K562 (cell line): ENCODE measurements around the gene PRR29. TPM values are rescaled to one million over a fixed set of nuclear protein-coding genes. Genes with fewer than 3 reads are reported as not detected.

Experiments
- ATAC-seq: fragments of 200-7000 bp; cut with Tn5 transposase; 3 replicates; pipeline ENCODE4 v1.9.1; 2020; ENCODE audit warnings: moderate library complexity
- BruUV-seq: library from RNA; stranded (reverse); fragments of 400-500 nt; replicated peaks from 2 replicates; lab custom pipeline; 2021; lab: Mats Ljungman, UMichigan
- CTCF ChIA-PET: fragments of 300-600 bp; formaldehyde crosslinking; extraction: SDS; loops from one replicate; lab custom pipeline; 2021; ENCODE audit warnings: low intra/inter-chr PET ratio; lab: Yijun Ruan, JAX
- POLR2A ChIA-PET: fragments of 300-600, 350-650 bp; sonication (Branson Sonifier 250); formaldehyde crosslinking; extraction: SDS; loops from one replicate; lab custom pipeline; 2021; ENCODE audit warnings: antibody characterized with exemption, inconsistent platforms; lab: Yijun Ruan, JAX
- DNase-seq, 4 experiments: peaks; one replicate each; pipeline versions ENCODE4 v3.0.0 to v3.0.0-alpha.2; 2011 to 2018; ENCODE audit warnings: low spot score in 3 of 4, mixed read lengths in 3 of 4; ENCODE audit errors: extremely low read depth in 1 of 4
- FAIRE-seq: peaks from 2 replicates; lab custom pipeline; 2011; peaks lifted over from hg19 to GRCh38; lab: Jason Lieb, UNC
- H2AFZ ChIP-seq: 2 replicates; pipeline ENCODE4 v1.6.0; 2011; ENCODE audit warnings: low read depth, low read length, control low read depth, inconsistent platforms
- H3K27ac ChIP-seq: fragments of 200-600 bp; 3 replicates; pipeline ENCODE4 v1.8.0; 2011; ENCODE audit warnings: low read depth, mild to moderate bottlenecking, control low read depth, inconsistent platforms, low read length, moderate library complexity, mixed read lengths; ENCODE audit errors: extremely low read depth
- H3K27me3 ChIP-seq, 2 experiments: fragments of 300-600 bp in 1 of 2; 2 replicates in 1 of 2; 3 replicates in 1 of 2; pipeline versions ENCODE4 v1.6.0 to v1.8.0; 2011; ENCODE audit warnings: inconsistent platforms in 2 of 2, low read length in 2 of 2, mild to moderate bottlenecking in 1 of 2, mixed read lengths in 1 of 2, moderate library complexity in 1 of 2; ENCODE audit not compliant: control insufficient read depth in 2 of 2, insufficient read depth in 2 of 2
- H3K36me3 ChIP-seq: fragments of 300-600 bp; 3 replicates; pipeline ENCODE4 v1.8.0; 2011; ENCODE audit warnings: mild to moderate bottlenecking, low read length, inconsistent platforms; ENCODE audit not compliant: control insufficient read depth, insufficient read depth
- H3K4me1 ChIP-seq, 2 experiments: fragments of 200-600 bp in 1 of 2; replicated peaks in 1 of 2; 2 replicates in 1 of 2; 3 replicates in 1 of 2; pipeline versions ENCODE4 v1.5.1 to v1.8.0; 2011; ENCODE audit warnings: inconsistent platforms in 2 of 2, low read length in 2 of 2, mild to moderate bottlenecking in 1 of 2, mixed read lengths in 1 of 2, moderate library complexity in 1 of 2; ENCODE audit not compliant: control insufficient read depth in 2 of 2, insufficient read depth in 2 of 2
- H3K4me2 ChIP-seq: 2 replicates; pipeline ENCODE4 v1.6.1; 2011; ENCODE audit warnings: low read length, control low read depth, inconsistent platforms, mixed read lengths; ENCODE audit not compliant: insufficient read depth
- H3K4me3 ChIP-seq: fragments of 200-600 bp; sonication (generic), shearing (Covaris generic); 2 replicates; pipeline ENCODE4 v1.5.1; 2016; ENCODE audit warnings: control low read depth, inconsistent platforms
- H3K79me2 ChIP-seq: fragments of 200-600 bp; 3 replicates; pipeline ENCODE4 v1.8.0; 2011; ENCODE audit warnings: low read length, inconsistent platforms; ENCODE audit not compliant: control insufficient read depth, insufficient read depth
- H3K9ac ChIP-seq, 2 experiments: 2 replicates each; pipeline versions ENCODE4 v1.6.0 to v1.6.1; 2011; ENCODE audit warnings: low read depth in 2 of 2, low read length in 2 of 2, control low read depth in 1 of 2, inconsistent platforms in 1 of 2, mild to moderate bottlenecking in 1 of 2, mixed read lengths in 1 of 2; ENCODE audit not compliant: insufficient read depth in 1 of 2
- H3K9me1 ChIP-seq: one replicate; pipeline ENCODE4 v1.6.0; 2011; ENCODE audit warnings: inconsistent platforms, mild to moderate bottlenecking, low read length, moderate library complexity; ENCODE audit not compliant: control insufficient read depth, insufficient read depth
- H3K9me3 ChIP-seq: replicated peaks from 2 replicates; pipeline ENCODE4 v1.5.1; 2011; ENCODE audit warnings: low read depth, low read length, inconsistent platforms; ENCODE audit not compliant: control insufficient read depth, insufficient read depth
- H4K20me1 ChIP-seq: replicated peaks from 2 replicates; pipeline ENCODE4 v1.6.1; 2011; ENCODE audit warnings: low read length, inconsistent platforms, mixed read lengths; ENCODE audit not compliant: control insufficient read depth, insufficient read depth
- ATF3 ChIP-seq, 2 experiments: fragments of 450-650 bp in 1 of 2; sonication (generic) in 1 of 2; formaldehyde crosslinking in 1 of 2; IDR thresholded peaks in 1 of 2; conservative IDR thresholded peaks in 1 of 2; 2 replicates each; pipeline versions ENCODE4 v1.6.1 to v1.8.1; 2016 to 2023; ENCODE audit warnings: mild to moderate bottlenecking in 2 of 2, moderate library complexity in 2 of 2, inconsistent platforms in 1 of 2, missing genetic modification reagents in 1 of 2
- DNMT1 ChIP-seq: fragments of 450-650 bp; IDR thresholded peaks from 2 replicates; pipeline ENCODE4 v1.6.1; 2016; ENCODE audit warnings: antibody characterized with exemption, mild to moderate bottlenecking
- KLF1 ChIP-seq: fragments of 450-650 bp; IDR thresholded peaks from 2 replicates; pipeline ENCODE4 v1.6.1; 2016; ENCODE audit warnings: missing genetic modification characterization, missing compliant biosample characterization
- MYC ChIP-seq, 2 experiments: fragments of 250-450 bp in 1 of 2; sonication (Bioruptor Pico) in 1 of 2; IDR thresholded peaks; 2 replicates each; pipeline versions ENCODE4 v1.5.1 to v1.6.1; 2012 to 2021; ENCODE audit warnings: low read depth in 2 of 2, borderline replicate concordance in 1 of 2, improper control_type of control experiment in 1 of 2, low read length in 1 of 2, mild to moderate bottlenecking in 1 of 2, moderate library complexity in 1 of 2
- PBX2 ChIP-seq, 2 experiments: IDR thresholded peaks in 1 of 2; conservative IDR thresholded peaks in 1 of 2; 2 replicates each; pipeline ENCODE4 v1.6.1; 2016; ENCODE audit warnings: low read depth in 2 of 2, mild to moderate bottlenecking in 1 of 2, missing compliant biosample characterization in 1 of 2, missing genetic modification characterization in 1 of 2, moderate library complexity in 1 of 2
- ZFX ChIP-seq: sonication (generic); formaldehyde crosslinking; IDR thresholded peaks from 2 replicates; pipeline ENCODE4 v1.8.0; 2022; ENCODE audit warnings: mild to moderate bottlenecking, missing genetic modification reagents, moderate library complexity
- ZNF695 ChIP-seq: fragments of 450-650 bp; formaldehyde crosslinking; IDR thresholded peaks from 2 replicates; pipeline ENCODE4 v1.4.0; 2020; ENCODE audit warnings: mild to moderate bottlenecking, moderate library complexity
- WGBS: fragments of 100-300 bp; shearing (Covaris generic); methylation state at CpG from one replicate; pipeline ENCODE4 v1.1.6; 2016; ENCODE audit warnings: low coverage, mixed read lengths; ENCODE audit not compliant: insufficient coverage; ENCODE audit errors: missing lambda C conversion rate; 5-methylcytosine and 5-hydroxymethylcytosine counted together
- in situ Hi-C: fragments of 300-500 bp; cut with MboI; formaldehyde crosslinking; loops from 4 replicates; pipeline ENCODE4 v1.15.0; 2018; ENCODE audit warnings: inconsistent platforms, mixed read lengths
- intact Hi-C: fragments of 100-400 bp; cut with micrococcal nuclease; formaldehyde crosslinking; loops from 2 replicates; pipeline ENCODE4 v1.14.2; 2022
- polyA plus RNA-seq, 8 experiments: library from polyadenylated mRNA; depleted of rRNA in 4 of 8; stranded (reverse) in 5 of 8; unstranded in 3 of 8; fragments of >200 nt; fragmentation: Nextera tagmentation in 2 of 8; fragmentation: Illumina TruSeq in 1 of 8; extraction: Ambion mirVana in 2 of 8; extraction: Trizol in 1 of 8; gene quantifications; 2 replicates each; pipeline versions ENCODE4 v1.2.1 to v1.2.3, GENCODE V29; 2011 to 2014; ENCODE audit warnings: inconsistent platforms in 1 of 8, missing spikeins in 1 of 8
- total RNA-seq, 7 experiments: library from RNA; depleted of rRNA in 6 of 7; stranded (reverse); fragments of >200 nt in 6 of 7; fragmentation: Illumina TruSeq in 2 of 7; extraction: Trizol in 2 of 7; gene quantifications; 2 replicates each; pipeline versions ENCODE4 v1.2.1 to v1.2.3, GENCODE V29; 2011 to 2021; ENCODE audit warnings: low replicate concordance in 1 of 7

PRR29 gene
- total and polyA plus RNA-seq, 9 of the 15 experiments (the other 6 are each of a cell fraction or from before 2014, with no cell fraction given): 0.08 to 0.58 (median 0.15) TPM; not detected in 5

- H3K36me3 ChIP-seq: no peaks in the 10 kb centered on the region
- 0 out of 2 replicates have a peak, but pooled peaks cover 4% of the 10 kb centered on the region for H4K20me1 ChIP-seq
- H3K9me3 ChIP-seq: no peaks in the 10 kb centered on the region
- ATAC-seq (no peak), FAIRE-seq (no peak), DNase-seq (no peak)
- H3K4me1 ChIP-seq: peaks cover 7 to 14% of the 10 kb centered on the region in 2 experiments; a peak in 4 of 5 replicates
- no peak overlapping the region for H3K9ac ChIP-seq
- H3K4me3 ChIP-seq: no peak overlapping the region
- WGBS: 43% methylated on average over 4 of the region's 4 CpGs
- no peaks in the 10 kb centered on the region for H3K79me2 ChIP-seq
- no TSS peak for BruUV-seq
- H3K27ac ChIP-seq: no peak overlapping the region
- H3K9me1 ChIP-seq: no peaks in the 10 kb centered on the region
- TF ChIP-seq ZFX (CRISPR knock-in tag): no peak
- no peak for TF ChIP-seq KLF1 (tag)
- intact Hi-C loops (no loop called here), in situ Hi-C loops (no loop called here)
- peaks cover 6 to 21% of the 10 kb centered on the region in 2 experiments; a peak in 4 of 5 replicates for H3K27me3 ChIP-seq
- no peak overlapping the region for H3K4me2 ChIP-seq
- H2AFZ ChIP-seq: no peak overlapping the region
- POLR2A ChIA-PET: interaction anchor here (0.6 to 1.9 kb wide), 4 partner anchors 9 to 1187 kb away, joined by 3 to 6 read pairs (median 4); no protein-coding TSS in a partner anchor
- CTCF ChIA-PET: no interaction called here
Measured at GRCh38 chr17:63955791-63956190, 42.4 kb upstream of the PRR29 start.

- no peak for FAIRE-seq
- BruUV-seq: no TSS peak
- Histone ChIP-seq H3K4me1 (peaks cover 12 to 18% of the 10 kb centered on the region in 2 experiments), H3K79me2 (no peaks in the 10 kb centered on the region), H3K9ac (no peak overlapping the region), H4K20me1 (0 out of 2 replicates have a peak, but pooled peaks cover under 1% of the 10 kb centered on the region), H3K36me3 (no peaks in the 10 kb centered on the region), H3K4me2 (no peak overlapping the region), H3K27me3 (peaks cover 3 to 15% of the 10 kb centered on the region in 2 experiments; a peak in 4 of 5 replicates), H3K27ac (no peak overlapping the region), H2AFZ (no peak overlapping the region), H3K4me3 (no peak overlapping the region), H3K9me3 (no peaks in the 10 kb centered on the region), H3K9me1 (no peaks in the 10 kb centered on the region)
- DNase-seq: no peak
- intact Hi-C loops (no loop called here), in situ Hi-C loops (no loop called here)
- ChIA-PET CTCF (no interaction called here), POLR2A (interaction anchor here (0.6 to 2.1 kb wide), 6 partner anchors 10 to 1186 kb away, joined by 3 to 6 read pairs (median 4); partner anchors contain the start of gene GH2)
- ATAC-seq: no peak
- TF ChIP-seq MYC (IDR thresholded peaks at IDR 0.05; ENCODE audit: low read depth, low read length): no peak
- TF ChIP-seq MYC (CRISPR knock-in tag; IDR thresholded peaks at IDR 0.05; ENCODE audit: borderline replicate concordance, low read depth): no peak
- TF ChIP-seq PBX2 (CRISPR knock-in tag; IDR thresholded peaks at IDR 0.05; ENCODE audit: low read depth): no peak
- TF ChIP-seq PBX2 (tag; conservative IDR thresholded peaks at IDR 0.05; ENCODE audit: low read depth): no peak
- 0 out of 2 replicates have a peak, but pooled peaks have one; percentile 14 for TF ChIP-seq ATF3 (IDR thresholded peaks at IDR 0.05)
- TF ChIP-seq ATF3 (CRISPR knock-in tag; conservative IDR thresholded peaks at IDR 0.05): no peak
- no peak for TF ChIP-seq DNMT1
- no peak for TF ChIP-seq ZNF695
- 58% methylated on average over 5 of the region's 5 CpGs for WGBS
Measured at GRCh38 chr17:63956296-63956920, 41.7 kb upstream of the PRR29 start.
